Airway epithelial cell (primary cell): Measurements from ENCODE around the gene PRPF40B. TPM values are rescaled to one million over a fixed set of nuclear protein-coding genes. Genes with fewer than 3 reads are reported as not detected.

ENCODE experiments used
- total RNA-seq: library from RNA; depleted of rRNA; stranded (reverse); fragments of >200 nt; gene quantifications from 2 replicates; pipeline ENCODE4 v1.2.3, GENCODE V29; 2015

Gene PRPF40B
- 11.6 and 13.4 TPM in 2 replicates for total RNA-seq

DNA sequence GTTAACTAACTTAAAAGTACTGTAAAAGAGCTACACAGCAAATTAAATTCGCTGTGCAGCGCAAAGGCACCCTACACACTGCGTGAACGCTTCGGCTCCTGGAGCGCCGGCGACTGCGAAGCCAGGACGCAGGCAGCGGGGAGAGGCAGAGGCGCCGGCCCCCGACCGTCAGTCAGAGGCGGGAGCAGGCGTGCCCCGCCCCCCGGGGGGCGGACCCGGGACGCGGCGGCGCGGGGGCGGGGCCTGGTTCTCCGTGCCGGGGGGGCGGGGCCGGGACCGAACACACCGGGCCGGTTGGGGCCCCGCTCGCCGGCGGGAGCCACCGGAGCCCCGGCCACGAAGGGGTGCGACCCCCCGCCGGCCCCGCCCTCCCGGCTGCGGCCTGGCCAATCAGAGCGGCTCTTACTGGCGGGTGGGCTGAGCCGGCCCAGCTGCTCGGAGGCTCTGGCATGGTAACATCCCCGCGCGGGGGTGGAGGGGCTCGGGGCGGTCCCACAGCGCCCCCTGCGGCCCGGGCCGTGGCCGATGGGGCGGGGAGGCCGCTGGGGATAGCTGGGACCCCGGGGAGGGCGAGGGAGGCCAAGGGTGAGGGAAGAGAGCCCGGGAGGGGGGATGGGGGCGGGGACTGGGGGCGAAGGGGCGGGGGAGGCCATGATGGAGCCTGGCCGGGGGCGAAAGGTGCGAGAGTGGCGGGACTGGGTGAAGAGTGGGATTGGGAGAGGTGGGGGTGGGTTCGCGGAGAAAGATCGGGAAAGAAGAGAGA is at the start of gene PRPF40B:
Gene PRPF40B, plus strand, starts transcription at position 420 of the 763 bp plus-strand sequence. Its CDS starts 30 bp downstream, at position 450.

DNA sequence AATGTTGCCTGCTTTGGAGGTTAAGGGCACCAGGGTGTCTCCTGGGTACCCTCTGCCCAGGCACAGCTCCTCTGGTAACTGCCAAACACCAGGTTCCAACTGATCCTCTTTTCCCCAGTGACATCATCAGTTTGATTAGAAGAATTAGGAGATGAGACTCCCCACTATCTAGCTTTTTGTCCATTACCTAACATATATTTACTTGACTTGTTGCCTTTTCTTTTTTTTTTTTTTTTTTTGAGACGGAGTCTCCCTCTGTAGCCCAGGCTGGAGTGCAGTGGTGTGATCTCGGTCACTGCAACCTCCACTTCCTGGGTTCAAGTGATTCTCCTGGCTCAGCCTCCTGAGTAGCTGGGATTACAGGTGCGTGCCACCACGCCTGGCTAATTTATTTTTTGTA is 17.8 kb upstream of the PRPF40B start, which contains the start of gene FAM186B:
Gene FAM186B, minus strand, starts transcription at position 101 of the 400 bp plus-strand sequence. CDS start 162 bp downstream, outside the sequence.

Other genes with a start within 250 kb of the PRPF40B start
- 0.07 TPM in 1 of 2 replicates, not detected in the other for gene KCNH3, start 84.5 kb upstream of the PRPF40B start, total RNA-seq
- gene MCRS1, start 55.4 kb upstream of the PRPF40B start, total RNA-seq: 66.0 and 75.8 TPM in 2 replicates
- gene FAM186B, start 17.9 kb upstream of the PRPF40B start, total RNA-seq: 0.07 and 0.14 TPM in 2 replicates
- gene FMNL3, start 83.8 kb downstream of the PRPF40B start, total RNA-seq: 2.2 and 2.7 TPM in 2 replicates
- 324 and 405 TPM in 2 replicates for gene TMBIM6, start 118.0 kb downstream of the PRPF40B start, total RNA-seq
- 12.6 and 16.8 TPM in 2 replicates for gene NCKAP5L, start 204.9 kb downstream of the PRPF40B start, total RNA-seq
- gene BCDIN3D, start 219.5 kb downstream of the PRPF40B start, total RNA-seq: 1.6 and 2.8 TPM in 2 replicates